Putamen (tissue), 1 donor: ENCODE measurements around the gene PATL2.
"Not testable (repeated sequence)": the region's sequence is repeated elsewhere in the genome, so short reads cannot be mapped to it uniquely, and the experiment has no call there.

Experiments used
- DNase-seq: peaks from one replicate; pipeline ENCODE4 v3.0.0-alpha.2; 2016; ENCODE audit warnings: low spot score

The PATL2 gene

DNA sequence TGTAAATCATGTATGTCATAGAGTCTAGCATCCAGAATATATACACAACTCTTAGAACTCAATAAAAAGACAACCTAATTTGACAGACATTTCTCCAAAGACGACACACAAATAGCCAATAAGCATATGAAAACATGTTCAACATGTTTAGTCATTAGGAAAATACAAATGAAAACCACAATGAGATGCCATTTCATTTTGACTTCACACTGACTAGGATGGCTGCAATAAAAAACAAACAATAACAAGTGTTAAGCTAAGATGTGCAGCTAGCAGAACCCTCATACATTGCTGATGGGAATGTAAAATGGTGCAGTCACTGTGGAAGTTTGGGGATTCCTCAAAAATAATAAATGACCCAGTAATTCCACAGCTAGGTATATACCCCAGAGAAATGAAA, 64.1 kb downstream of the PATL2 start:
- no peak for DNase-seq

GRCh38 chr15:44646460-44646859, 64.7 kb downstream of the PATL2 start:
- no peak for DNase-seq

DNA sequence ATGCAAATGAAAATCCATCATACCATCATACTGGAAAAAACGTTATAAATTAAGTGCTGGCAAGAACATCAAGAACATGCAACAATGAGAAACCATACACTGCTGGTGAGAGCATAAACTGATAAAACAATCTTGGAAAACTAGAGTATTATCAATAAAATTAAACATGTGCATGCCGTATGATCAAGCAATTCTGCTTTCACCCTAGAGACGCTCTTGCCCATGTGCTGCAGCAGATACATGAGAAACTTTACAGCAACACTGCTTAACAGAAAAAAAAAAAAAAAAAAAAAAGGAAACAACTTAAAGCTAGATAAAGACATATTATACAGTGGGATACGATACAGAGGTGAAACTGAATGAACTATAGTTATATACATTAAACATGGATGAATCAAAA, 69.5 kb downstream of the PATL2 start:
- no peak for DNase-seq

- DNase-seq, result no peak
Measured at GRCh38 chr15:44636976-44637375, 74.1 kb downstream of the PATL2 start.

GRCh38 chr15:44633603-44634002, 77.5 kb downstream of the PATL2 start:
- no peak for DNase-seq

- not testable (repeated sequence) for DNase-seq
Measured at GRCh38 chr15:44625286-44625685, 85.8 kb downstream of the PATL2 start.

DNA sequence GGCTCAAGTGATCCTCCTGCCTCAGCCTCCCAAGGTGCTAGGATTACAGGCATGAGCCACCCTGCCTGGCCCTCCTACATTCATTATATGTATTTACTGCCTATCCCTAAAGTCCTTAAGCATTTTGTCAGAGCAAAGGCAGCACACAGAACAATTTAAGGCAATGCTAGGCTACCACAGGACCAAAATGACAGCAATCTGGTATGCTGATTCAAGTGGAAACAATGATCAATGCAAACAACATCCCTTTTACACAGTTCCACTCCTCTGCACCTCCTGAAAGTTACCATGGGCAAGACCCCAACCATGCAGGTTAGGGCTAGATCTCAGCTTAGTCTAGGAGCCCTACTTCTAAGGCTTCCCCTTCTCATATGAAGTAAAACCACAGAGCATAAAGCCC, 87.9 kb downstream of the PATL2 start:
- no peak for DNase-seq

GRCh38 chr15:44620081-44620480, 91.0 kb downstream of the PATL2 start:
- DNase-seq, result no peak

DNA sequence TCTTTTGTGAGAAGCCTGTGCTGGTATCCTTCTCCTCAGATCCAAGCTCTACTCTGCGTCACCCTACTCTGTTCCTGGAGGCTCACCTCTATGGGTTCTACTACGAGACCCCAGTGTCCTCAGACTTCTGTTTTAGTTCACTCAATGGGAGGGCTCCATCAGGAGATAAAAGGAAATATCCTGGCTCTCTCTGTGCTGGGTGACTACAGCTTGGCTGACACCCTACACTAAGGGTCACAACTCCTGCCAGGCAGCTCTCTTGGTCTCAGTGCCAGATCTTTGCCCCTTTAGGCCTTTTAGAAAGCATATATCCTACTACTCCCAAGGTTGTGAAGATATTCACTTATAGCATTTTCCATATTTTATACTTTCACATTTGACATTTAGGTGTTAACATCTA, 94.1 kb downstream of the PATL2 start:
- no peak for DNase-seq
